ENCODE data around the gene IFTAP. TPM values are rescaled to one million over a fixed set of nuclear protein-coding genes. Genes with fewer than 3 reads are reported as not detected.

The IFTAP gene
- total RNA-seq, 1 experiment from 2014 or later: 4.1 TPM

DNA sequence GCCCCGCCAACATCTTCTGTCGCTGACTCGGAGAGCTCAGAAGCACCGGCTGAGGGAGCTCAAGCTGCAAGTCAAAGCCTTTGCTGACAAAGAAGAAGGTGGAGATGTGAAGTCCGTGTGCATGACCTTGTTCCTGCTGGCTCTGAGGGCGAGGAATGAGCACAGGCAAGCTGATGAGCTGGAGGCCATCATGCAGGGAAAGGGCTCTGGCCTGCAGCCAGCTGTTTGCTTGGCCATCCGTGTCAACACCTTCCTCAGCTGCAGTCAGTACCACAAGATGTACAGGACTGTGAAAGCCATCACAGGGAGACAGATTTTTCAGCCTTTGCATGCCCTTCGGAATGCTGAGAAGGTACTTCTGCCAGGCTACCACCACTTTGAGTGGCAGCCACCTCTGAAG lies 19.8 kb upstream of the IFTAP start (continued):
- TF ChIP-seq, protein P1, sequence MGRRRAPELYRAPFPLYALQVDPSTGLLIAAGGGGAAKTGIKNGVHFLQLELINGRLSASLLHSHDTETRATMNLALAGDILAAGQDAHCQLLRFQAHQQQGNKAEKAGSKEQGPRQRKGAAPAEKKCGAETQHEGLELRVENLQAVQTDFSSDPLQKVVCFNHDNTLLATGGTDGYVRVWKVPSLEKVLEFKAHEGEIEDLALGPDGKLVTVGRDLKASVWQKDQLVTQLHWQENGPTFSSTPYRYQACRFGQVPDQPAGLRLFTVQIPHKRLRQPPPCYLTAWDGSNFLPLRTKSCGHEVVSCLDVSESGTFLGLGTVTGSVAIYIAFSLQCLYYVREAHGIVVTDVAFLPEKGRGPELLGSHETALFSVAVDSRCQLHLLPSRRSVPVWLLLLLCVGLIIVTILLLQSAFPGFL (CRISPR knock-in tag; IDR thresholded peaks at IDR 0.05; ENCODE audit: borderline replicate concordance): no peak
- TF ChIP-seq ZNF671 (CRISPR knock-in tag; IDR thresholded peaks at IDR 0.05): no peak
- TF ChIP-seq, protein P2, sequence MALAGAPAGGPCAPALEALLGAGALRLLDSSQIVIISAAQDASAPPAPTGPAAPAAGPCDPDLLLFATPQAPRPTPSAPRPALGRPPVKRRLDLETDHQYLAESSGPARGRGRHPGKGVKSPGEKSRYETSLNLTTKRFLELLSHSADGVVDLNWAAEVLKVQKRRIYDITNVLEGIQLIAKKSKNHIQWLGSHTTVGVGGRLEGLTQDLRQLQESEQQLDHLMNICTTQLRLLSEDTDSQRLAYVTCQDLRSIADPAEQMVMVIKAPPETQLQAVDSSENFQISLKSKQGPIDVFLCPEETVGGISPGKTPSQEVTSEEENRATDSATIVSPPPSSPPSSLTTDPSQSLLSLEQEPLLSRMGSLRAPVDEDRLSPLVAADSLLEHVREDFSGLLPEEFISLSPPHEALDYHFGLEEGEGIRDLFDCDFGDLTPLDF (CRISPR knock-in tag; IDR thresholded peaks at IDR 0.05): no peak

DNA sequence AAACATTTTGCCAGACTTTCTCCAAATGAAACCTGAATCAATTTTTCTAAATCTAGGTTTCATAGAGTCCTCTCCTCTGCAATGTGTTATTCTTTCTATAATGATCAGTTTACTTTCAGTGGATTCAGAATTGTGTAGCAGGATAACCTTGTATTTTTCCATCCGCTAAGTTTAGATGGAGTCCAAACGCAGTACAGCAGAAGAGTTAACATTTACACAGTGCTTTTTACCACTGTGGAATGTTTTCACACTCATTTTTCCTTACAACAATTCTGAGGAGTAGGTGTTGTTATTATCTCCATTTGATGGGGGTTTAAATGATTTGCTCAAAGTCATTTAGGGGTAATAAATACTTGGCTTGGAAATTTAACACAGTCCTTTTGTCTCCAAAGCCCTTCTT lies 16.9 kb upstream of the IFTAP start:
- ATAC-seq (no peak), DNase-seq (ENCODE audit: low spot score) (no peak)
- H3K27me3 Mint-ChIP-seq (ENCODE audit: low read depth): peaks cover 22% of the 10 kb centered on the region
- peaks cover 75% of the 10 kb centered on the region for H3K9me3 Mint-ChIP-seq
- POLR2A ChIA-PET: no interaction called here
- CTCF ChIA-PET: no interaction called here
- H3K4me3 Mint-ChIP-seq: no peak overlapping the region
- no peaks in the 10 kb centered on the region for H3K4me1 Mint-ChIP-seq
- TF ChIP-seq CREB1 (CRISPR knock-in tag; IDR thresholded peaks at IDR 0.05): no peak
- TF ChIP-seq, protein P3, sequence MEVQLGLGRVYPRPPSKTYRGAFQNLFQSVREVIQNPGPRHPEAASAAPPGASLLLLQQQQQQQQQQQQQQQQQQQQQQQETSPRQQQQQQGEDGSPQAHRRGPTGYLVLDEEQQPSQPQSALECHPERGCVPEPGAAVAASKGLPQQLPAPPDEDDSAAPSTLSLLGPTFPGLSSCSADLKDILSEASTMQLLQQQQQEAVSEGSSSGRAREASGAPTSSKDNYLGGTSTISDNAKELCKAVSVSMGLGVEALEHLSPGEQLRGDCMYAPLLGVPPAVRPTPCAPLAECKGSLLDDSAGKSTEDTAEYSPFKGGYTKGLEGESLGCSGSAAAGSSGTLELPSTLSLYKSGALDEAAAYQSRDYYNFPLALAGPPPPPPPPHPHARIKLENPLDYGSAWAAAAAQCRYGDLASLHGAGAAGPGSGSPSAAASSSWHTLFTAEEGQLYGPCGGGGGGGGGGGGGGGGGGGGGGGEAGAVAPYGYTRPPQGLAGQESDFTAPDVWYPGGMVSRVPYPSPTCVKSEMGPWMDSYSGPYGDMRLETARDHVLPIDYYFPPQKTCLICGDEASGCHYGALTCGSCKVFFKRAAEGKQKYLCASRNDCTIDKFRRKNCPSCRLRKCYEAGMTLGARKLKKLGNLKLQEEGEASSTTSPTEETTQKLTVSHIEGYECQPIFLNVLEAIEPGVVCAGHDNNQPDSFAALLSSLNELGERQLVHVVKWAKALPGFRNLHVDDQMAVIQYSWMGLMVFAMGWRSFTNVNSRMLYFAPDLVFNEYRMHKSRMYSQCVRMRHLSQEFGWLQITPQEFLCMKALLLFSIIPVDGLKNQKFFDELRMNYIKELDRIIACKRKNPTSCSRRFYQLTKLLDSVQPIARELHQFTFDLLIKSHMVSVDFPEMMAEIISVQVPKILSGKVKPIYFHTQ (CRISPR knock-in tag; IDR thresholded peaks at IDR 0.05): no peak
- TF ChIP-seq, protein P1 (CRISPR knock-in tag; IDR thresholded peaks at IDR 0.05; ENCODE audit: borderline replicate concordance): no peak
- H3K36me3 Mint-ChIP-seq: peaks cover 64% of the 10 kb centered on the region
- H3K27ac Mint-ChIP-seq: no peak overlapping the region

DNA sequence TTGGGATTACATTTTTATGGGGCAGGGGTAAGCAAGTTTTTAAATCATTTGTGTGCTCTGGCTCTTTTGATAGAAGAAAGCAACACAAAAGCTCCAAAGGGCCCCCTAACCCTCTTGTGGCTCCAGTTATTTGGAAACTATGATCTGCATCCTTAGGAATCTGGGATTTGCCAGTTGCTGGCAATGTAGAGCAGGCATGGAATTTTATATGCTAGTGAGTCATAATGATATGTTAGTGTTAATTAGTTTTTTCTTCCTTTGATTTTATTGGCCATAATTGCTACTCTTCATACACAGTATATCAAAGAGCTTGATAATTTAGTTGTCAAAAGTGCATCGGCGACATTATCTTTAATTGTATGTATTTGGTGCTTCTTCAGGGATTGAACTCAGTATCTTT lies 16.4 kb upstream of the IFTAP start:
- Mint-ChIP-seq H3K4me1 (no peaks in the 10 kb centered on the region), H3K4me3 (no peak overlapping the region), H3K36me3 (peaks cover 60% of the 10 kb centered on the region), H3K9me3 (peaks cover 75% of the 10 kb centered on the region), H3K27ac (no peak overlapping the region), H3K27me3 (ENCODE audit: low read depth) (peaks cover 23% of the 10 kb centered on the region)
- DNase-seq (ENCODE audit: low spot score) (no peak), ATAC-seq (no peak)
- TF ChIP-seq CREB1 (CRISPR knock-in tag; IDR thresholded peaks at IDR 0.05): no peak
- TF ChIP-seq, protein P4, sequence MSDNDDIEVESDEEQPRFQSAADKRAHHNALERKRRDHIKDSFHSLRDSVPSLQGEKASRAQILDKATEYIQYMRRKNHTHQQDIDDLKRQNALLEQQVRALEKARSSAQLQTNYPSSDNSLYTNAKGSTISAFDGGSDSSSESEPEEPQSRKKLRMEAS (CRISPR knock-in tag; IDR thresholded peaks at IDR 0.05): no peak
- no peak for TF ChIP-seq GABPB1 (CRISPR knock-in tag; IDR thresholded peaks at IDR 0.05)
- no peak for TF ChIP-seq ZNF263 (CRISPR knock-in tag; IDR thresholded peaks at IDR 0.05; ENCODE audit: low read depth)
- no peak for TF ChIP-seq OVOL2 (CRISPR knock-in tag; IDR thresholded peaks at IDR 0.05; ENCODE audit: borderline replicate concordance)
- TF ChIP-seq, protein P5, sequence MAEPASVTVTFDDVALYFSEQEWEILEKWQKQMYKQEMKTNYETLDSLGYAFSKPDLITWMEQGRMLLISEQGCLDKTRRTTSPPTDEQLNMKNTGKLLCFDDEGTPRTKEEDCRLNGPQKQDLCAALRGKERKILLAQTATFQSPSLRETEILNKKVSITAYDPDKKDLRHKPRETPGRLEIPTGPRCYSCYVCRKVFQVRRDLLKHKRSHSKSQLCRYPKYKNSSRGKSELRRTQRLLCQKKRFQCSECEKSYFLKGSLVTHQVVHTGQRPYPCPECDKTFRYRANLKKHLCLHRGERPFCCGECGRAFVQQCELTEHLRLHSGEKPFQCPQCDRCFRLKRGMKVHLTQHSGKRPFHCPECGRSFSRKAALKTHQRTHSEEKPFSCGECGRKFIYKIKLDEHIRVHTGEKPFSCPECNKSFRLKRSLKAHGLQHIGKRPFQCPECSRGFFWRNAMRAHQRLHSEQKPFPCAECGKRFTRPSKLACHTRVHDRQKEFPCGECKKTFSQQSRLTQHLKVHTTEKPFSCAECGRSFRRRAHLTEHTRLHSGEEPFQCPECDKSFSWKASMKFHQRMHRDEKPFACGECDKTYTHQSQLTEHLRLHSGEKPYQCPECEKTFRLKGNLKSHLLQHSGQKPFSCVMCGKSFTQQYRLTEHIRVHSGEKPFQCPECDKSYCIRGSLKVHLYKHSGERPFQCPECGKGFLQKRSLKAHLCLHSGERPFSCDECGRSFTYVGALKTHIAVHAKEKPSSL (CRISPR knock-in tag; conservative IDR thresholded peaks at IDR 0.05): no peak
- no peak for TF ChIP-seq ETV6 (CRISPR knock-in tag; IDR thresholded peaks at IDR 0.05)
- TF ChIP-seq, protein P6, sequence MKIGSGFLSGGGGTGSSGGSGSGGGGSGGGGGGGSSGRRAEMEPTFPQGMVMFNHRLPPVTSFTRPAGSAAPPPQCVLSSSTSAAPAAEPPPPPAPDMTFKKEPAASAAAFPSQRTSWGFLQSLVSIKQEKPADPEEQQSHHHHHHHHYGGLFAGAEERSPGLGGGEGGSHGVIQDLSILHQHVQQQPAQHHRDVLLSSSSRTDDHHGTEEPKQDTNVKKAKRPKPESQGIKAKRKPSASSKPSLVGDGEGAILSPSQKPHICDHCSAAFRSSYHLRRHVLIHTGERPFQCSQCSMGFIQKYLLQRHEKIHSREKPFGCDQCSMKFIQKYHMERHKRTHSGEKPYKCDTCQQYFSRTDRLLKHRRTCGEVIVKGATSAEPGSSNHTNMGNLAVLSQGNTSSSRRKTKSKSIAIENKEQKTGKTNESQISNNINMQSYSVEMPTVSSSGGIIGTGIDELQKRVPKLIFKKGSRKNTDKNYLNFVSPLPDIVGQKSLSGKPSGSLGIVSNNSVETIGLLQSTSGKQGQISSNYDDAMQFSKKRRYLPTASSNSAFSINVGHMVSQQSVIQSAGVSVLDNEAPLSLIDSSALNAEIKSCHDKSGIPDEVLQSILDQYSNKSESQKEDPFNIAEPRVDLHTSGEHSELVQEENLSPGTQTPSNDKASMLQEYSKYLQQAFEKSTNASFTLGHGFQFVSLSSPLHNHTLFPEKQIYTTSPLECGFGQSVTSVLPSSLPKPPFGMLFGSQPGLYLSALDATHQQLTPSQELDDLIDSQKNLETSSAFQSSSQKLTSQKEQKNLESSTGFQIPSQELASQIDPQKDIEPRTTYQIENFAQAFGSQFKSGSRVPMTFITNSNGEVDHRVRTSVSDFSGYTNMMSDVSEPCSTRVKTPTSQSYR (CRISPR knock-in tag; IDR thresholded peaks at IDR 0.05): no peak
- TF ChIP-seq, protein P7, sequence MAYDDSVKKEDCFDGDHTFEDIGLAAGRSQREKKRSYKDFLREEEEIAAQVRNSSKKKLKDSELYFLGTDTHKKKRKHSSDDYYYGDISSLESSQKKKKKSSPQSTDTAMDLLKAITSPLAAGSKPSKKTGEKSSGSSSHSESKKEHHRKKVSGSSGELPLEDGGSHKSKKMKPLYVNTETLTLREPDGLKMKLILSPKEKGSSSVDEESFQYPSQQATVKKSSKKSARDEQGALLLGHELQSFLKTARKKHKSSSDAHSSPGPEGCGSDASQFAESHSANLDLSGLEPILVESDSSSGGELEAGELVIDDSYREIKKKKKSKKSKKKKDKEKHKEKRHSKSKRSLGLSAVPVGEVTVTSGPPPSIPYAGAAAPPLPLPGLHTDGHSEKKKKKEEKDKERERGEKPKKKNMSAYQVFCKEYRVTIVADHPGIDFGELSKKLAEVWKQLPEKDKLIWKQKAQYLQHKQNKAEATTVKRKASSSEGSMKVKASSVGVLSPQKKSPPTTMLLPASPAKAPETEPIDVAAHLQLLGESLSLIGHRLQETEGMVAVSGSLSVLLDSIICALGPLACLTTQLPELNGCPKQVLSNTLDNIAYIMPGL (CRISPR knock-in tag; IDR thresholded peaks at IDR 0.05): no peak
- TF ChIP-seq PRRX2 (CRISPR knock-in tag; IDR thresholded peaks at IDR 0.05): no peak
- TF ChIP-seq, protein P8, sequence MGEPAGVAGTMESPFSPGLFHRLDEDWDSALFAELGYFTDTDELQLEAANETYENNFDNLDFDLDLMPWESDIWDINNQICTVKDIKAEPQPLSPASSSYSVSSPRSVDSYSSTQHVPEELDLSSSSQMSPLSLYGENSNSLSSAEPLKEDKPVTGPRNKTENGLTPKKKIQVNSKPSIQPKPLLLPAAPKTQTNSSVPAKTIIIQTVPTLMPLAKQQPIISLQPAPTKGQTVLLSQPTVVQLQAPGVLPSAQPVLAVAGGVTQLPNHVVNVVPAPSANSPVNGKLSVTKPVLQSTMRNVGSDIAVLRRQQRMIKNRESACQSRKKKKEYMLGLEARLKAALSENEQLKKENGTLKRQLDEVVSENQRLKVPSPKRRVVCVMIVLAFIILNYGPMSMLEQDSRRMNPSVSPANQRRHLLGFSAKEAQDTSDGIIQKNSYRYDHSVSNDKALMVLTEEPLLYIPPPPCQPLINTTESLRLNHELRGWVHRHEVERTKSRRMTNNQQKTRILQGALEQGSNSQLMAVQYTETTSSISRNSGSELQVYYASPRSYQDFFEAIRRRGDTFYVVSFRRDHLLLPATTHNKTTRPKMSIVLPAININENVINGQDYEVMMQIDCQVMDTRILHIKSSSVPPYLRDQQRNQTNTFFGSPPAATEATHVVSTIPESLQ (CRISPR knock-in tag; IDR thresholded peaks at IDR 0.05): no peak
- no peak for TF ChIP-seq JUN (CRISPR knock-in tag; IDR thresholded peaks at IDR 0.05)
- ChIA-PET POLR2A (no interaction called here), CTCF (no interaction called here)
